H1 (cell line): Measurements from ENCODE around the gene SYT2. TPM values are rescaled to one million over a fixed set of nuclear protein-coding genes. Genes with fewer than 3 reads are reported as not detected.

Source experiments
- CTCF ChIA-PET: fragments of 300-600 bp; sonication (Branson Sonifier 250); formaldehyde crosslinking; loops from one replicate; lab custom pipeline; 2021; ENCODE audit not compliant: partially characterized antibody; lab: Charles Lee
- POLR2A ChIA-PET: fragments of 300-600 bp; sonication (Branson Sonifier 250); formaldehyde crosslinking; loops from one replicate; lab custom pipeline; 2021; ENCODE audit warnings: inconsistent platforms; ENCODE audit not compliant: partially characterized antibody; lab: Charles Lee
- DNase-seq, 2 experiments: peaks; one replicate each; pipeline versions ENCODE4 v3.0.0 to v3.0.0-alpha.2; 2010 to 2022; ENCODE audit warnings: low spot score in 2 of 2, low read depth in 1 of 2, mixed read lengths in 1 of 2
- FAIRE-seq: peaks from 2 replicates; lab custom pipeline; 2011; peaks lifted over from hg19 to GRCh38; lab: Jason Lieb, UNC
- H2AFZ ChIP-seq: 2 replicates; pipeline ENCODE4 v1.8.1; 2012; ENCODE audit warnings: low read length, inconsistent platforms
- H2AK5ac ChIP-seq: 2 replicates; pipeline ENCODE4 v1.6.1; 2013; ENCODE audit warnings: low read depth, low read length
- H2BK120ac ChIP-seq: replicated peaks from 2 replicates; pipeline ENCODE3; 2013; ENCODE audit warnings: low read depth, low read length, inconsistent platforms
- H2BK12ac ChIP-seq: 2 replicates; pipeline ENCODE4 v1.6.1; 2013; ENCODE audit warnings: low read depth, low read length
- H2BK15ac ChIP-seq: 2 replicates; pipeline ENCODE4 v1.6.1; 2013; ENCODE audit warnings: low read length
- H2BK20ac ChIP-seq: 2 replicates; pipeline ENCODE4 v1.6.1; 2013; ENCODE audit warnings: low read length
- H2BK5ac ChIP-seq: 2 replicates; pipeline ENCODE4 v1.6.1; 2013; ENCODE audit warnings: low read depth, low read length
- H3K14ac ChIP-seq: 2 replicates; pipeline ENCODE4 v1.6.1; 2013; ENCODE audit warnings: inconsistent platforms; ENCODE audit not compliant: insufficient read length
- H3K18ac ChIP-seq: 2 replicates; pipeline ENCODE4 v1.6.1; 2013; ENCODE audit warnings: low read length; ENCODE audit errors: extremely low read depth
- H3K23ac ChIP-seq: 2 replicates; pipeline ENCODE4 v1.6.1; 2013; ENCODE audit warnings: inconsistent platforms; ENCODE audit not compliant: insufficient read length
- H3K23me2 ChIP-seq: 2 replicates; pipeline ENCODE4 v1.6.1; 2013; ENCODE audit warnings: low read depth, low read length
- H3K27ac ChIP-seq: 2 replicates; pipeline ENCODE4 v1.6.1; 2011; ENCODE audit warnings: low read depth, low read length, inconsistent platforms
- H3K27me3 ChIP-seq, 4 experiments: replicated peaks in 1 of 4; 1 replicate in 1 of 4; 2 replicates in 3 of 4; pipeline versions ENCODE4 v1.6.1 to v1.8.1; 2011 to 2013; ENCODE audit warnings: low read length in 3 of 4, mild to moderate bottlenecking in 3 of 4, inconsistent platforms in 2 of 4, mixed read lengths in 2 of 4, moderate library complexity in 1 of 4; ENCODE audit not compliant: control insufficient read depth in 3 of 4, insufficient read depth in 3 of 4; ENCODE audit errors: extremely low read depth in 1 of 4
- H3K36me3 ChIP-seq, 4 experiments: 2 replicates each; pipeline versions ENCODE4 v1.6.1 to v1.8.1; 2011 to 2013; ENCODE audit warnings: mild to moderate bottlenecking in 4 of 4, low read length in 3 of 4, moderate library complexity in 2 of 4, control low read depth in 1 of 4, inconsistent platforms in 1 of 4; ENCODE audit not compliant: insufficient read depth in 4 of 4, control insufficient read depth in 2 of 4
- H3K4ac ChIP-seq: replicated peaks from 2 replicates; pipeline ENCODE3; 2013; ENCODE audit warnings: low read length, low read depth, mixed read lengths, inconsistent platforms; ENCODE audit not compliant: insufficient read length
- H3K4me1 ChIP-seq, 4 experiments: replicated peaks in 1 of 4; 1 replicate in 1 of 4; 2 replicates in 3 of 4; pipeline versions ENCODE4 v1.6.1 to v1.8.1; 2011 to 2013; ENCODE audit warnings: low read length in 3 of 4, inconsistent platforms in 2 of 4, mixed read lengths in 1 of 4; ENCODE audit not compliant: insufficient read depth in 4 of 4, control insufficient read depth in 3 of 4
- H3K4me2 ChIP-seq, 2 experiments: 2 replicates each; pipeline versions ENCODE4 v1.6.1 to v1.8.1; 2011 to 2013; ENCODE audit warnings: low read depth in 2 of 2, low read length in 2 of 2, control low read depth in 1 of 2, inconsistent platforms in 1 of 2, mild to moderate bottlenecking in 1 of 2; ENCODE audit not compliant: insufficient read depth in 1 of 2
- H3K4me3 ChIP-seq, 4 experiments: fragments of 200-600, 300-600 bp in 1 of 4; sonication (generic), shearing (Covaris generic), sonication (Bioruptor Twin) in 1 of 4; 2 replicates each; pipeline versions ENCODE4 v1.5.1 to v1.8.1; 2011 to 2016; ENCODE audit warnings: low read length in 4 of 4, low read depth in 3 of 4, control low read depth in 2 of 4, inconsistent platforms in 2 of 4, mild to moderate bottlenecking in 2 of 4, mixed read lengths in 1 of 4, moderate library complexity in 1 of 4; ENCODE audit not compliant: insufficient read depth in 2 of 4; ENCODE audit errors: extremely low read depth in 1 of 4
- H3K56ac ChIP-seq: replicated peaks from 2 replicates; pipeline ENCODE3; 2013; ENCODE audit warnings: low read depth, mild to moderate bottlenecking, mixed read lengths, low read length, inconsistent platforms; ENCODE audit not compliant: insufficient read length
- H3K79me1 ChIP-seq: 2 replicates; pipeline ENCODE4 v1.6.1; 2013; ENCODE audit warnings: low read depth, low read length, control low read depth
- H3K79me2 ChIP-seq, 2 experiments: 2 replicates each; pipeline versions ENCODE4 v1.6.1 to v1.8.1; 2012 to 2013; ENCODE audit warnings: low read length in 2 of 2, mild to moderate bottlenecking in 2 of 2, inconsistent platforms in 1 of 2; ENCODE audit not compliant: insufficient read depth in 2 of 2, control insufficient read depth in 1 of 2
- H3K9ac ChIP-seq, 4 experiments: replicated peaks in 1 of 4; 1 replicate in 1 of 4; 2 replicates in 3 of 4; pipeline versions ENCODE4 v1.6.1 to v1.8.1; 2011 to 2013; ENCODE audit warnings: low read depth in 3 of 4, low read length in 3 of 4, control low read depth in 2 of 4, mild to moderate bottlenecking in 2 of 4, moderate library complexity in 2 of 4, inconsistent platforms in 1 of 4; ENCODE audit errors: extremely low read depth in 1 of 4
- H3K9me3 ChIP-seq, 2 experiments: 2 replicates each; pipeline versions ENCODE4 v1.6.1 to v1.8.1; 2012 to 2013; ENCODE audit warnings: mild to moderate bottlenecking in 2 of 2, moderate library complexity in 2 of 2, control low read depth in 1 of 2, inconsistent platforms in 1 of 2, low read depth in 1 of 2, low read length in 1 of 2, mixed read lengths in 1 of 2; ENCODE audit not compliant: insufficient read depth in 2 of 2
- H4K20me1 ChIP-seq, 2 experiments: replicated peaks in 1 of 2; 2 replicates each; pipeline versions ENCODE3 to v1.8.1; 2011 to 2013; ENCODE audit warnings: inconsistent platforms in 2 of 2, low read length in 2 of 2, mild to moderate bottlenecking in 1 of 2; ENCODE audit not compliant: insufficient read depth in 2 of 2, control insufficient read depth in 1 of 2
- H4K5ac ChIP-seq: 2 replicates; pipeline ENCODE4 v1.6.1; 2013; ENCODE audit warnings: low read length, low read depth, mixed read lengths, inconsistent platforms; ENCODE audit not compliant: insufficient read length
- H4K8ac ChIP-seq: 2 replicates; pipeline ENCODE4 v1.8.0; 2013; ENCODE audit warnings: mild to moderate bottlenecking, moderate library complexity, low read length, inconsistent platforms; ENCODE audit not compliant: insufficient read depth; ENCODE audit errors: extremely low read depth
- H4K91ac ChIP-seq: replicated peaks from 2 replicates; pipeline ENCODE3; 2013; ENCODE audit warnings: low read length, mixed read lengths, inconsistent platforms; ENCODE audit not compliant: insufficient read length
- CEBPB ChIP-seq: IDR thresholded peaks from 2 replicates; pipeline ENCODE4 v1.6.1; 2012; ENCODE audit warnings: low read depth, low read length
- TAF1 ChIP-seq: IDR thresholded peaks from 2 replicates; pipeline ENCODE4 v1.6.1; 2011; ENCODE audit warnings: mild to moderate bottlenecking, low read depth, low read length
- WGBS, 2 experiments: shearing (Covaris generic) in 1 of 2; methylation state at CpG; one replicate each; pipeline versions ENCODE4 v1.1.6 to v1.1.7; 2013 to 2015; ENCODE audit warnings: low lambda C conversion rate in 2 of 2, mixed read lengths in 2 of 2, inconsistent platforms in 1 of 2, low coverage in 1 of 2, missing lambda C conversion rate in 1 of 2; ENCODE audit not compliant: insufficient replicate concordance in 2 of 2, insufficient coverage in 1 of 2, insufficient read length in 1 of 2; ENCODE audit errors: extremely low coverage in 1 of 2, missing lambda C conversion rate in 1 of 2; 5-methylcytosine and 5-hydroxymethylcytosine counted together
- polyA plus RNA-seq, 7 experiments: library from polyadenylated mRNA; depleted of rRNA in 3 of 7; stranded (reverse) in 5 of 7; unstranded in 2 of 7; fragments of >200 nt in 5 of 7; fragments of 200-250 nt in 2 of 7; gene quantifications; 1 replicate in 5 of 7; 2 replicates in 1 of 7; 4 replicates in 1 of 7; pipeline versions ENCODE4 v1.2.1 to v1.2.3, GENCODE V29; 2011 to 2013; ENCODE audit warnings: missing spikeins in 2 of 7, mixed read lengths in 2 of 7
- total RNA-seq: library from RNA; stranded (reverse); fragmentation: NEBNext Ultra II Directional; extraction: Animal tissue kit (Norgen Biotek cat#: 25700); gene quantifications from 2 replicates; pipeline ENCODE4 v1.2.1, GENCODE V29; 2021

Gene SYT2
- total and polyA plus RNA-seq, 2 of the 8 experiments (the other 6 are each of a cell fraction or from before 2014, with no cell fraction given): 2.8 to 11.0 TPM

DNA sequence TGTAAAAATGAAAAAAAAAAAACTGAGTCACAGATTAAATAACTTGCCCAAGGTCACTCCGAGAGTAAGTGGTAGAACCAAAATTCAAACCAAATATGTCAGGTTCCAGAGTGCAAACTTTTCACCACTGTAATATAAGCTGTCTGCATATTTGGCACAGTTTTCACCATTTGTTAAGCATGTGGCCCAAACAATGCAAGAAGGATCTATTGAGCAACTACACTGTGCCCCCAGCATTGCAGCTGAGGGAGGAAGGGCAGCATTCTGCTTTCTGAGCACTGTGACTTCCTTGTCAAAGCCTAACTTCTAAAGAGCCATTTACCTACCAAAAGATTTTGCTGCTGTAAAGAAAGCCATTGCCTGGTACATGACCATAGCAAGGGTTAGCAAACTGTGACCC lies 133.4 kb downstream of the SYT2 start:
- H2BK15ac ChIP-seq: no peak overlapping the region
- H3K23me2 ChIP-seq: no peaks in the 10 kb centered on the region
- no peak overlapping the region for H2BK20ac ChIP-seq
- H2BK12ac ChIP-seq: no peak overlapping the region
- H3K4me1 ChIP-seq: peaks cover 0 to 27% (median 19%) of the 10 kb centered on the region in 4 experiments; a peak in 6 of 7 replicates
- H2BK5ac ChIP-seq: no peak overlapping the region
- ChIA-PET CTCF (interaction anchor here (0.6 to 10.1 kb wide), 15 partner anchors 8 to 143 kb away, joined by 3 to 78 read pairs (median 8); no protein-coding TSS in a partner anchor), POLR2A (no interaction called here)
- TF ChIP-seq CEBPB (peak; percentile 72), TAF1 (no peak)
- no peaks in the 10 kb centered on the region for H3K27me3 ChIP-seq
- no peaks in the 10 kb centered on the region for H4K20me1 ChIP-seq
- no peak overlapping the region for H4K8ac ChIP-seq
- H3K14ac ChIP-seq: no peak overlapping the region
- H3K4ac ChIP-seq: no peak overlapping the region
- H4K91ac ChIP-seq: no peak overlapping the region
- no peak overlapping the region for H2BK120ac ChIP-seq
- H2AK5ac ChIP-seq: no peak overlapping the region
- 86% methylated on average over 1 of the region's 1 CpG; no CpG with 5 or more reads in 1 of the 2 experiments for WGBS, 2 experiments
- no peaks in the 10 kb centered on the region for H3K36me3 ChIP-seq
- no peak overlapping the region for H4K5ac ChIP-seq
- no peak overlapping the region for H3K4me3 ChIP-seq
- peak overlapping the region in 1 of 2 experiments; percentile 26; a peak in 1 of 4 replicates for H3K4me2 ChIP-seq
- H3K23ac ChIP-seq: no peak overlapping the region
- no peak overlapping the region for H3K9ac ChIP-seq
- no peaks in the 10 kb centered on the region for H3K9me3 ChIP-seq
- no peaks in the 10 kb centered on the region for H3K79me2 ChIP-seq
- no peak for FAIRE-seq
- no peak overlapping the region for H3K56ac ChIP-seq
- no peak overlapping the region for H3K18ac ChIP-seq
- no peaks in the 10 kb centered on the region for H3K79me1 ChIP-seq
- H2AFZ ChIP-seq: no peak overlapping the region
- DNase-seq: no peak
- H3K27ac ChIP-seq: no peak overlapping the region
